ENCODE data around the gene TNPO3.

TNPO3 gene

GRCh38 chr7:128928882-128929788, 125.8 kb downstream of the TNPO3 start:
- H3K4me2 ChIP-seq (ENCODE audit: low read length), result no peak overlapping the region
- H3K9me3 ChIP-seq (ENCODE audit: insufficient read depth, low read length), result no peaks in the 10 kb centered on the region
- H3K4me3 ChIP-seq (ENCODE audit: low read length), result no peak overlapping the region
- H3K9ac ChIP-seq (ENCODE audit: low read length), result no peak overlapping the region
- no peaks in the 10 kb centered on the region for H3K27me3 ChIP-seq (ENCODE audit: low read depth, low read length)
- no peaks in the 10 kb centered on the region for H3K36me3 ChIP-seq (replicated peaks; ENCODE audit: low read depth, low read length)
- H3K79me2 ChIP-seq (ENCODE audit: low read length), result 0 out of 2 replicates have a peak, but pooled peaks cover 4% of the 10 kb centered on the region
- H3K4me1 ChIP-seq (ENCODE audit: low read length), result peaks cover 30% of the 10 kb centered on the region
- no peak overlapping the region for H2AFZ ChIP-seq (ENCODE audit: low read depth, low read length)
- no peak overlapping the region for H3K27ac ChIP-seq (ENCODE audit: low read length)
- TF ChIP-seq CTCF (IDR thresholded peaks at IDR 0.05; ENCODE audit: low read depth, low read length), result no peak
- no peak for TF ChIP-seq EZH2phosphoT487 (IDR thresholded peaks at IDR 0.05; ENCODE audit: low read depth)
- no peaks in the 10 kb centered on the region for H4K20me1 ChIP-seq (ENCODE audit: insufficient read depth, low read length)

GRCh38 chr7:128928159-128928813, 126.6 kb downstream of the TNPO3 start:
- Histone ChIP-seq H3K9ac (ENCODE audit: low read length) (no peak overlapping the region), H4K20me1 (ENCODE audit: insufficient read depth, low read length) (no peaks in the 10 kb centered on the region), H3K4me2 (ENCODE audit: low read length) (no peak overlapping the region), H3K4me3 (ENCODE audit: low read length) (no peak overlapping the region), H3K79me2 (ENCODE audit: low read length) (no peaks in the 10 kb centered on the region), H3K4me1 (ENCODE audit: low read length) (peaks cover 22% of the 10 kb centered on the region), H3K27me3 (ENCODE audit: low read depth, low read length) (no peaks in the 10 kb centered on the region), H3K27ac (ENCODE audit: low read length) (no peak overlapping the region), H3K9me3 (ENCODE audit: insufficient read depth, low read length) (no peaks in the 10 kb centered on the region), H3K36me3 (replicated peaks; ENCODE audit: low read depth, low read length) (no peaks in the 10 kb centered on the region), H2AFZ (ENCODE audit: low read depth, low read length) (no peak overlapping the region)
- no peak for TF ChIP-seq CTCF (IDR thresholded peaks at IDR 0.05; ENCODE audit: low read depth, low read length)
- no peak for TF ChIP-seq EZH2phosphoT487 (IDR thresholded peaks at IDR 0.05; ENCODE audit: low read depth)

GRCh38 chr7:128924707-128925588, 130.0 kb downstream of the TNPO3 start:
- Histone ChIP-seq H3K9ac (ENCODE audit: low read length) (no peak overlapping the region), H3K9me3 (ENCODE audit: insufficient read depth, low read length) (no peaks in the 10 kb centered on the region), H3K4me2 (ENCODE audit: low read length) (no peak overlapping the region), H2AFZ (ENCODE audit: low read depth, low read length) (no peak overlapping the region), H3K4me3 (ENCODE audit: low read length) (no peak overlapping the region), H3K36me3 (replicated peaks; ENCODE audit: low read depth, low read length) (no peaks in the 10 kb centered on the region), H3K79me2 (ENCODE audit: low read length) (no peaks in the 10 kb centered on the region), H3K4me1 (ENCODE audit: low read length) (peaks cover 16% of the 10 kb centered on the region), H3K27me3 (ENCODE audit: low read depth, low read length) (peaks cover 13% of the 10 kb centered on the region; the same call in 1 of the 2 replicates), H4K20me1 (ENCODE audit: insufficient read depth, low read length) (no peaks in the 10 kb centered on the region), H3K27ac (ENCODE audit: low read length) (no peak overlapping the region)
- TF ChIP-seq CTCF (IDR thresholded peaks at IDR 0.05; ENCODE audit: low read depth, low read length) (no peak), EZH2phosphoT487 (IDR thresholded peaks at IDR 0.05; ENCODE audit: low read depth) (no peak)

Data from OCI-LY3 (cell line).